Activated CD8-positive, alpha-beta memory T cell treated with anti-CD3 and anti-CD28 coated beads, Interleukin-2, amount 10 ng/mL, durations not matched to agents 7 days and 5 days (primary cell): ENCODE results near the gene PRR14L. TPM values are rescaled to one million over a fixed set of nuclear protein-coding genes. Genes with fewer than 3 reads are reported as not detected.
"Not testable (repeated sequence)": the region's sequence is repeated elsewhere in the genome, so short reads cannot be mapped to it uniquely, and the experiment has no call there.

Source experiments
- ATAC-seq: fragments of 150-1000 bp; cut with Tn5 transposase; one replicate; pipeline ENCODE4 v1.10.0; 2021; ENCODE audit warnings: moderate library complexity
- CTCF ChIA-PET: fragments of 350-600 bp; sonication (Branson Sonifier 250); formaldehyde crosslinking; loops from one replicate; lab custom pipeline; 2021; ENCODE audit warnings: antibody characterized with exemption; lab: Charles Lee
- DNase-seq: peaks from one replicate; pipeline ENCODE4 v3.0.0-alpha.2; 2020
- H3K27ac Mint-ChIP-seq: one replicate; pipeline ENCODE4 v1.8.0; 2021; ENCODE audit warnings: mild to moderate bottlenecking, mixed read lengths
- H3K27me3 Mint-ChIP-seq: one replicate; pipeline ENCODE4 v1.8.0; 2021; ENCODE audit warnings: mixed read lengths
- H3K36me3 Mint-ChIP-seq: one replicate; pipeline ENCODE4 v1.8.0; 2021; ENCODE audit warnings: mild to moderate bottlenecking, mixed read lengths
- H3K4me1 Mint-ChIP-seq: one replicate; pipeline ENCODE4 v1.8.0; 2021; ENCODE audit warnings: mixed read lengths
- H3K4me3 Mint-ChIP-seq: one replicate; pipeline ENCODE4 v1.8.0; 2021; ENCODE audit warnings: mild to moderate bottlenecking, moderate library complexity, mixed read lengths
- H3K9me3 Mint-ChIP-seq: one replicate; pipeline ENCODE4 v1.8.0; 2022; ENCODE audit warnings: low read depth, mixed read lengths
- total RNA-seq, 2 experiments: library from RNA; stranded (reverse); gene quantifications; one replicate each; pipeline ENCODE4 v1.2.3, GENCODE V29; 2021

The PRR14L gene
- total RNA-seq, 2 experiments from 2014 or later = 62.2 to 78.4 TPM

- Mint-ChIP-seq H3K4me3 (no peak overlapping the region), H3K27me3 (no peaks in the 10 kb centered on the region), H3K4me1 (peaks cover 31% of the 10 kb centered on the region), H3K27ac (no peak overlapping the region), H3K36me3 (peaks cover 42% of the 10 kb centered on the region), H3K9me3 (no peaks in the 10 kb centered on the region)
- ATAC-seq (no peak), DNase-seq (no peak)
- CTCF ChIA-PET = interaction anchor here (1.4 kb wide), 1 partner anchor 234 kb away, joined by 4 read pairs; no protein-coding TSS in a partner anchor
Measured at GRCh38 chr22:31736458-31736857, 13.5 kb downstream of the PRR14L start.

GRCh38 chr22:31734512-31734911, 15.4 kb downstream of the PRR14L start:
- Mint-ChIP-seq H3K36me3 (peaks cover 35% of the 10 kb centered on the region), H3K9me3 (no peaks in the 10 kb centered on the region), H3K27ac (no peak overlapping the region), H3K4me3 (no peak overlapping the region), H3K27me3 (no peaks in the 10 kb centered on the region), H3K4me1 (peaks cover 26% of the 10 kb centered on the region)
- ATAC-seq = no peak
- DNase-seq = no peak
- CTCF ChIA-PET = interaction anchor here (0.5 to 1.0 kb wide), 2 partner anchors 17 to 72 kb away, joined by 3 to 4 read pairs; partner anchors contain the start of gene PISD

GRCh38 chr22:31733580-31734079, 16.3 kb downstream of the PRR14L start:
- CTCF ChIA-PET = no interaction called here
- peaks cover 25% of the 10 kb centered on the region for H3K4me1 Mint-ChIP-seq
- no peaks in the 10 kb centered on the region for H3K27me3 Mint-ChIP-seq
- no peak overlapping the region for H3K4me3 Mint-ChIP-seq
- ATAC-seq = no peak
- no peak for DNase-seq
- peak overlapping the region; percentile 3 for H3K27ac Mint-ChIP-seq
- H3K9me3 Mint-ChIP-seq = no peaks in the 10 kb centered on the region
- H3K36me3 Mint-ChIP-seq = peaks cover 33% of the 10 kb centered on the region

- no peak for DNase-seq
- Mint-ChIP-seq H3K27ac (no peak overlapping the region), H3K27me3 (no peaks in the 10 kb centered on the region), H3K36me3 (peaks cover 24% of the 10 kb centered on the region), H3K4me3 (no peak overlapping the region), H3K4me1 (peaks cover 18% of the 10 kb centered on the region), H3K9me3 (no peaks in the 10 kb centered on the region)
- CTCF ChIA-PET = no interaction called here
- no peak for ATAC-seq
Measured at GRCh38 chr22:31732089-31732829, 17.7 kb downstream of the PRR14L start.

- Mint-ChIP-seq H3K4me1 (peaks cover 18% of the 10 kb centered on the region), H3K4me3 (no peak overlapping the region), H3K36me3 (peaks cover 23% of the 10 kb centered on the region), H3K27ac (no peak overlapping the region), H3K27me3 (no peaks in the 10 kb centered on the region), H3K9me3 (no peaks in the 10 kb centered on the region)
- ATAC-seq = no peak
- DNase-seq = no peak
- CTCF ChIA-PET = no interaction called here
Measured at GRCh38 chr22:31730344-31730711, 19.6 kb downstream of the PRR14L start.

- Mint-ChIP-seq H3K9me3 (no peaks in the 10 kb centered on the region), H3K36me3 (peaks cover 15% of the 10 kb centered on the region), H3K4me1 (peaks cover 7% of the 10 kb centered on the region), H3K27me3 (no peaks in the 10 kb centered on the region), H3K27ac (no peak overlapping the region), H3K4me3 (no peak overlapping the region)
- DNase-seq = no peak
- ATAC-seq = no peak
- CTCF ChIA-PET = no interaction called here
Measured at GRCh38 chr22:31728857-31729256, 21.1 kb downstream of the PRR14L start.

GRCh38 chr22:31726692-31727091, 23.2 kb downstream of the PRR14L start:
- Mint-ChIP-seq H3K9me3 (no peaks in the 10 kb centered on the region), H3K36me3 (peaks cover 12% of the 10 kb centered on the region), H3K27ac (no peak overlapping the region), H3K4me1 (no peaks in the 10 kb centered on the region), H3K4me3 (no peak overlapping the region), H3K27me3 (no peaks in the 10 kb centered on the region)
- CTCF ChIA-PET = interaction anchor here (2.2 kb wide), 1 partner anchor 61 kb away, joined by 5 read pairs; no protein-coding TSS in a partner anchor
- DNase-seq (no peak), ATAC-seq (no peak)

- Mint-ChIP-seq H3K4me1 (no peaks in the 10 kb centered on the region), H3K9me3 (no peaks in the 10 kb centered on the region), H3K27me3 (no peaks in the 10 kb centered on the region), H3K4me3 (no peak overlapping the region), H3K27ac (no peak overlapping the region), H3K36me3 (peaks cover 18% of the 10 kb centered on the region)
- ATAC-seq (no peak), DNase-seq (no peak)
- CTCF ChIA-PET = interaction anchor here (1.0 to 1.2 kb wide), 2 partner anchors 11 to 58 kb away, joined by 3 to 4 read pairs; no protein-coding TSS in a partner anchor
Measured at GRCh38 chr22:31723723-31724122, 26.2 kb downstream of the PRR14L start.

GRCh38 chr22:31719850-31720471, 30.0 kb downstream of the PRR14L start:
- no peaks in the 10 kb centered on the region for H3K4me1 Mint-ChIP-seq

GRCh38 chr22:31715147-31715778, 34.7 kb downstream of the PRR14L start:
- DNase-seq (no peak), ATAC-seq (no peak)
- CTCF ChIA-PET = no interaction called here
- Mint-ChIP-seq H3K27ac (no peak overlapping the region), H3K27me3 (no peaks in the 10 kb centered on the region), H3K4me1 (no peaks in the 10 kb centered on the region), H3K36me3 (peaks cover 57% of the 10 kb centered on the region), H3K9me3 (no peaks in the 10 kb centered on the region), H3K4me3 (no peak overlapping the region)

More at GRCh38 chr22:31719850-31720471, 30.0 kb downstream of the PRR14L start:
- H3K4me3 Mint-ChIP-seq = no peak overlapping the region
- no peak for ATAC-seq
- CTCF ChIA-PET = no interaction called here
- H3K27me3 Mint-ChIP-seq = no peaks in the 10 kb centered on the region
- H3K9me3 Mint-ChIP-seq = no peaks in the 10 kb centered on the region
- no peak for DNase-seq
- H3K36me3 Mint-ChIP-seq = peaks cover 35% of the 10 kb centered on the region
- no peak overlapping the region for H3K27ac Mint-ChIP-seq

- peaks cover 47% of the 10 kb centered on the region for H3K36me3 Mint-ChIP-seq
- H3K9me3 Mint-ChIP-seq, H3K4me1 Mint-ChIP-seq, H3K27me3 Mint-ChIP-seq, ATAC-seq, CTCF ChIA-PET, H3K27ac Mint-ChIP-seq, DNase-seq, H3K4me3 Mint-ChIP-seq: not testable (repeated sequence)
Measured at GRCh38 chr22:31711226-31711625, 38.7 kb downstream of the PRR14L start.

GRCh38 chr22:31707519-31707918, 42.4 kb downstream of the PRR14L start:
- H3K9me3 Mint-ChIP-seq = no peaks in the 10 kb centered on the region
- peaks cover 34% of the 10 kb centered on the region for H3K36me3 Mint-ChIP-seq
- no peak overlapping the region for H3K27ac Mint-ChIP-seq
- ATAC-seq (no peak), DNase-seq (no peak)
- no peaks in the 10 kb centered on the region for H3K27me3 Mint-ChIP-seq
- peaks cover 1% of the 10 kb centered on the region for H3K4me1 Mint-ChIP-seq
- H3K4me3 Mint-ChIP-seq = no peak overlapping the region
- CTCF ChIA-PET = interaction anchor here (0.9 to 1.0 kb wide), 2 partner anchors 10 to 263 kb away, joined by 3 to 4 read pairs; no protein-coding TSS in a partner anchor

GRCh38 chr22:31695423-31695822, 54.5 kb downstream of the PRR14L start:
- peaks cover 41% of the 10 kb centered on the region for H3K4me1 Mint-ChIP-seq
- DNase-seq (peak; percentile 46), ATAC-seq (peak; percentile 34)
- CTCF ChIA-PET = interaction anchor here (1.2 to 1.7 kb wide), 4 partner anchors 10 to 65 kb away, joined by 3 to 8 read pairs (median 5); no protein-coding TSS in a partner anchor
- no peaks in the 10 kb centered on the region for H3K9me3 Mint-ChIP-seq
- peak overlapping the region; percentile 80 for H3K27ac Mint-ChIP-seq
- H3K36me3 Mint-ChIP-seq = peaks cover 52% of the 10 kb centered on the region
- no peaks in the 10 kb centered on the region for H3K27me3 Mint-ChIP-seq
- H3K4me3 Mint-ChIP-seq = no peak overlapping the region
